GM12878 (cell line): ENCODE data around the gene GSS. TPM values are rescaled to one million over a fixed set of nuclear protein-coding genes. Genes with fewer than 3 reads are reported as not detected.

Source experiments
- ATAC-seq: fragments of 200-7000 bp; cut with Tn5 transposase; 3 replicates; pipeline ENCODE4 v1.9.1; 2020; ENCODE audit warnings: mild to moderate bottlenecking, moderate library complexity
- BruUV-seq: library from RNA; stranded (reverse); fragments of 400-500 nt; replicated peaks from 2 replicates; lab custom pipeline; 2021; lab: Mats Ljungman, UMichigan
- CTCF ChIA-PET: fragments of 300-600 bp; sonication (Branson Sonifier 250); formaldehyde crosslinking; extraction: SDS; loops from one replicate; lab custom pipeline; 2021; ENCODE audit warnings: inconsistent platforms; lab: Yijun Ruan, JAX
- POLR2A ChIA-PET: fragments of 350-600 bp; formaldehyde crosslinking; extraction: SDS; loops from one replicate; lab custom pipeline; 2021; ENCODE audit warnings: inconsistent platforms; lab: Charles Lee
- RAD21 ChIA-PET: fragments of 300-600 bp; sonication (Branson Sonifier 250); formaldehyde crosslinking; loops from one replicate; lab custom pipeline; 2023; ENCODE audit warnings: antibody characterized with exemption; ENCODE audit not compliant: unreplicated experiment; lab: Charles Lee
- SMC1A ChIA-PET: fragments of 300-600 bp; sonication (Branson Sonifier 250); formaldehyde crosslinking; loops from one replicate; lab custom pipeline; 2023; ENCODE audit not compliant: unreplicated experiment, uncharacterized antibody; lab: Charles Lee
- DNase-seq: peaks from one replicate; pipeline ENCODE4 v3.0.0-alpha.2; 2011; ENCODE audit warnings: low read depth, low spot score
- FAIRE-seq: peaks from 3 replicates; lab custom pipeline; 2011; peaks lifted over from hg19 to GRCh38; lab: Jason Lieb, UNC
- H2AFZ ChIP-seq: 2 replicates; pipeline ENCODE4 v1.6.0; 2011; ENCODE audit warnings: low read depth, low read length, control low read depth; ENCODE audit not compliant: control insufficient read depth
- H3K27ac ChIP-seq: 2 replicates; pipeline ENCODE4 v1.5.1; 2011; ENCODE audit warnings: control low read depth; ENCODE audit not compliant: control insufficient read depth, insufficient read depth
- H3K27me3 ChIP-seq, 2 experiments: replicated peaks in 1 of 2; 2 replicates each; pipeline versions ENCODE4 v1.6.0 to v1.6.1; 2011; ENCODE audit warnings: low read length in 1 of 2; ENCODE audit not compliant: control insufficient read depth in 2 of 2, insufficient read depth in 2 of 2
- H3K36me3 ChIP-seq, 2 experiments: 2 replicates each; pipeline ENCODE4 v1.5.1; 2011; ENCODE audit warnings: low read length in 1 of 2; ENCODE audit not compliant: control insufficient read depth in 2 of 2, insufficient read depth in 2 of 2
- H3K4me1 ChIP-seq: 2 replicates; pipeline ENCODE4 v1.6.1; 2011; ENCODE audit warnings: mild to moderate bottlenecking, low read length, moderate library complexity, mixed read lengths; ENCODE audit not compliant: control insufficient read depth, insufficient read depth
- H3K4me2 ChIP-seq: 2 replicates; pipeline ENCODE4 v1.6.0; 2011; ENCODE audit warnings: control low read depth; ENCODE audit not compliant: control insufficient read depth, insufficient read depth
- H3K4me3 ChIP-seq: fragments of 200-600 bp; sonication (generic); 2 replicates; pipeline ENCODE4 v1.5.1; 2016
- H3K79me2 ChIP-seq: 2 replicates; pipeline ENCODE4 v1.6.0; 2011; ENCODE audit warnings: low read length; ENCODE audit not compliant: control insufficient read depth, insufficient read depth
- H3K9ac ChIP-seq: 2 replicates; pipeline ENCODE4 v1.8.0; 2011; ENCODE audit warnings: low read length, control low read depth, mixed read lengths; ENCODE audit not compliant: control insufficient read depth, insufficient read depth
- H3K9me3 ChIP-seq: replicated peaks from 3 replicates; pipeline ENCODE4 v1.5.1; 2011; ENCODE audit warnings: mild to moderate bottlenecking, low read length; ENCODE audit not compliant: control insufficient read depth, insufficient read depth
- H4K20me1 ChIP-seq: 2 replicates; pipeline ENCODE4 v1.6.0; 2011; ENCODE audit not compliant: control insufficient read depth, insufficient read depth
- ATF3 ChIP-seq: IDR thresholded peaks from 2 replicates; pipeline ENCODE4 v1.6.1; 2011; ENCODE audit warnings: low read depth, mild to moderate bottlenecking, low read length, moderate library complexity, borderline replicate concordance; ENCODE audit errors: extremely low read depth
- ETV6 ChIP-seq, 2 experiments: fragments of 450-650 bp in 1 of 2; IDR thresholded peaks in 1 of 2; conservative IDR thresholded peaks in 1 of 2; 2 replicates each; pipeline ENCODE4 v1.6.1; 2014; ENCODE audit warnings: antibody characterized with exemption in 1 of 2, borderline replicate concordance in 1 of 2, low read depth in 1 of 2, mild to moderate bottlenecking in 1 of 2, moderate library complexity in 1 of 2
- FOS ChIP-seq: IDR thresholded peaks from 3 replicates; pipeline ENCODE4 v1.6.1; 2011; ENCODE audit warnings: borderline replicate concordance; ENCODE audit not compliant: insufficient read length; ENCODE audit errors: extremely low read depth
- FOXK2 ChIP-seq: fragments of 450-650 bp; IDR thresholded peaks from 2 replicates; pipeline ENCODE4 v1.6.1; 2017; ENCODE audit warnings: mild to moderate bottlenecking, moderate library complexity
- HDAC6 ChIP-seq: fragments of 200-600 bp; sonication (generic); IDR thresholded peaks from one replicate; pipeline ENCODE4 v1.8.0; 2017; ENCODE audit warnings: antibody characterized with exemption; ENCODE audit not compliant: unreplicated experiment
- KLF5 ChIP-seq: fragments of 450-650 bp; IDR thresholded peaks from 2 replicates; pipeline ENCODE4 v1.6.1; 2014; ENCODE audit warnings: mild to moderate bottlenecking; ENCODE audit not compliant: partially characterized antibody
- NRF1 ChIP-seq: conservative IDR thresholded peaks from 2 replicates; pipeline ENCODE4 v1.6.1; 2011; ENCODE audit warnings: mild to moderate bottlenecking, low read depth, low read length, improper control_type of control experiment
- RAD21 ChIP-seq: IDR thresholded peaks from 2 replicates; pipeline ENCODE4 v1.6.1; 2011; ENCODE audit warnings: mild to moderate bottlenecking, low read depth, low read length, moderate library complexity; ENCODE audit not compliant: insufficient read depth
- RUNX3 ChIP-seq: IDR thresholded peaks from 2 replicates; pipeline ENCODE4 v1.6.1; 2012; ENCODE audit warnings: low read length, inconsistent platforms
- SIN3A ChIP-seq: IDR thresholded peaks from 2 replicates; pipeline ENCODE4 v1.6.1; 2012; ENCODE audit warnings: low read depth, low read length, improper control_type of control experiment
- SREBF1 ChIP-seq: IDR thresholded peaks from 2 replicates; pipeline ENCODE4 v1.6.1; 2012; ENCODE audit warnings: mild to moderate bottlenecking, low read length
- SRF ChIP-seq, 2 experiments: IDR thresholded peaks; 2 replicates each; pipeline ENCODE4 v1.6.1; 2011; ENCODE audit warnings: low read depth in 2 of 2, low read length in 2 of 2, mild to moderate bottlenecking in 1 of 2, moderate library complexity in 1 of 2
- TCF3 ChIP-seq: IDR thresholded peaks from 2 replicates; pipeline ENCODE4 v1.6.1; 2012; ENCODE audit warnings: low read depth, mild to moderate bottlenecking, low read length, borderline replicate concordance; ENCODE audit not compliant: insufficient read depth
- ZNF274 ChIP-seq: IDR thresholded peaks from one replicate; pipeline ENCODE4 v1.8.0; 2011; ENCODE audit not compliant: insufficient read length, insufficient read depth
- ZNF384 ChIP-seq: IDR thresholded peaks from 2 replicates; pipeline ENCODE4 v1.6.1; 2012; ENCODE audit warnings: low read depth, mild to moderate bottlenecking, low read length, improper control_type of control experiment, borderline replicate concordance
- ZSCAN29 ChIP-seq: fragments of 450-650 bp; IDR thresholded peaks from 2 replicates; pipeline ENCODE4 v1.6.1; 2017; ENCODE audit warnings: mild to moderate bottlenecking, moderate library complexity
- WGBS: methylation state at CpG from one replicate; pipeline ENCODE4 v1.1.6; 2016; ENCODE audit warnings: low lambda C conversion rate; ENCODE audit not compliant: insufficient replicate concordance, insufficient coverage; ENCODE audit errors: missing lambda C conversion rate; 5-methylcytosine and 5-hydroxymethylcytosine counted together
- in situ Hi-C: fragments of 300-500 bp; cut with MboI; formaldehyde crosslinking; loops from 9 replicates; pipeline ENCODE4 v1.14.3; 2018; ENCODE audit warnings: mixed read lengths
- intact Hi-C: fragments of 100-400 bp; cut with micrococcal nuclease; formaldehyde crosslinking; loops from one replicate; pipeline ENCODE4 v1.14.2; 2022; ENCODE audit not compliant: unreplicated experiment
- polyA plus RNA-seq, 11 experiments: library from polyadenylated mRNA; depleted of rRNA in 4 of 11; unstranded in 6 of 11; stranded (reverse) in 5 of 11; fragments of >200 nt; fragmentation: Nextera tagmentation in 4 of 11; fragmentation: Illumina TruSeq in 1 of 11; extraction: Ambion mirVana in 4 of 11; extraction: Trizol in 1 of 11; gene quantifications; 1 replicate in 1 of 11; 2 replicates in 10 of 11; pipeline versions ENCODE4 v1.2.1 to v1.2.3, GENCODE V29; 2011 to 2016; ENCODE audit warnings: inconsistent platforms in 2 of 11, missing spikeins in 2 of 11, low read depth in 1 of 11
- total RNA-seq, 4 experiments: library from RNA; depleted of rRNA in 3 of 4; stranded (reverse); fragments of >200 nt in 3 of 4; fragmentation: Illumina TruSeq in 1 of 4; extraction: Trizol in 1 of 4; gene quantifications; 2 replicates each; pipeline versions ENCODE4 v1.2.1 to v1.2.3, GENCODE V29; 2013 to 2021

Gene GSS
- total and polyA plus RNA-seq, 10 of the 15 experiments (the other 5 are each of a cell fraction or from before 2014, with no cell fraction given) = 12.7 to 120 (median 67.4) TPM

GRCh38 chr20:34956041-34956458 is 444 bp upstream of the GSS start:
- H3K4me3 ChIP-seq = peak overlapping the region; percentile 86
- ChIA-PET CTCF (interaction anchor here (0.6 to 5.9 kb wide), 11 partner anchors 68 to 140 kb away, joined by 3 to 99 read pairs (median 3); partner anchors contain the start of genes ACSS2 and GGT7), SMC1A (interaction anchor here (0.9 to 3.5 kb wide), 5 partner anchors 13 to 186 kb away, joined by 3 to 16 read pairs (median 3); no protein-coding TSS in a partner anchor), RAD21 (interaction anchor here (0.7 to 6.2 kb wide), 4 partner anchors 81 to 191 kb away, joined by 3 to 71 read pairs (median 3); partner anchors contain the start of genes ACSS2, EDEM2, GGT7 and NCOA6), POLR2A (interaction anchor here (1.4 to 1.7 kb wide), 2 partner anchors 79 to 81 kb away, joined by 6 to 8 read pairs; partner anchors contain the start of gene ACSS2)
- BruUV-seq = TSS peak; percentile 76
- no peaks in the 10 kb centered on the region; a peak in 1 of 4 replicates for H3K36me3 ChIP-seq
- H4K20me1 ChIP-seq = no peaks in the 10 kb centered on the region
- intact Hi-C loops (loop anchor here (5.0 kb wide), 1 partner anchor 251 kb away; no protein-coding TSS in a partner anchor), in situ Hi-C loops (loop anchor here (5.0 kb wide), 2 partner anchors 84 to 124 kb away; partner anchors contain the start of gene GGT7)
- TF ChIP-seq ZNF274 = no peak
- no peak for TF ChIP-seq SREBF1
- no peak for TF ChIP-seq SRF (IDR thresholded peaks at IDR 0.05; ENCODE audit: low read depth in 2 of 2, low read length in 2 of 2)
- no peak for TF ChIP-seq ZNF384
- no peak for TF ChIP-seq ATF3
- no peak for TF ChIP-seq ETV6 (conservative IDR thresholded peaks at IDR 0.05 in 1 of 2, IDR thresholded peaks at IDR 0.05 in 1 of 2; ENCODE audit: borderline replicate concordance in 1 of 2, low read depth in 1 of 2)
- TF ChIP-seq RUNX3 = no peak
- no peak for TF ChIP-seq RAD21
- TF ChIP-seq FOS = no peak
- TF ChIP-seq FOXK2 = no peak
- TF ChIP-seq ZSCAN29 = no peak
- no peak for TF ChIP-seq NRF1
- TF ChIP-seq KLF5 = no peak
- no peak for TF ChIP-seq SIN3A
- no peak for TF ChIP-seq HDAC6
- TF ChIP-seq TCF3 = no peak
- H3K9ac ChIP-seq = peak overlapping the region; percentile 72
- H3K27ac ChIP-seq = peak overlapping the region; percentile 49
- no peak for FAIRE-seq
- ATAC-seq = no peak
- 13% methylated on average over 6 of the region's 6 CpGs for WGBS
- 0 out of 2 replicates have a peak, but pooled peaks cover 2% of the 10 kb centered on the region for H3K79me2 ChIP-seq
- peaks cover 8% of the 10 kb centered on the region for H3K4me1 ChIP-seq
- no peaks in the 10 kb centered on the region for H3K9me3 ChIP-seq
- H2AFZ ChIP-seq = peak overlapping the region; percentile 65
- peak overlapping the region; percentile 51 for H3K4me2 ChIP-seq
- H3K27me3 ChIP-seq = no peaks in the 10 kb centered on the region
- no peak for DNase-seq
